Right lobe of liver (tissue), 6 donors: ENCODE measurements around the gene METTL8. TPM values are rescaled to one million over a fixed set of nuclear protein-coding genes. Genes with fewer than 3 reads are reported as not detected.
A peak's percentile ranks its signal among the peaks of the same experiment; 100 is the strongest.

ENCODE experiments used
- ATAC-seq, 4 donors: fragments of 200-7000 bp; cut with Tn5 transposase; one replicate each; pipeline ENCODE4 v1.9.1; 2020; ENCODE audit warnings: mild to moderate bottlenecking in 4 of 4, moderate library complexity in 4 of 4
- DNase-seq, 3 donors: peaks; one replicate each; pipeline ENCODE4 v3.0.0-alpha.2; 2020
- H3K27ac ChIP-seq, 3 donors: fragments of 200-600 bp; one replicate each; pipeline ENCODE4 v1.8.0; 2022
- H3K27me3 ChIP-seq, 2 donors: fragments of 200-600 bp; one replicate each; pipeline ENCODE4 v1.8.0; 2022
- H3K36me3 ChIP-seq, 4 donors: fragments of 200-600 bp; sonication (generic) in 1 of 4; one replicate each; pipeline versions ENCODE4 v1.5.1 to v1.8.0; 2017 to 2022; ENCODE audit warnings: control low read depth in 1 of 4
- H3K4me1 ChIP-seq, 4 donors: fragments of 200-600 bp; sonication (generic) in 1 of 4; one replicate each; pipeline versions ENCODE4 v1.5.1 to v1.8.0; 2017 to 2022; ENCODE audit warnings: control low read depth in 1 of 4
- H3K4me3 ChIP-seq, 3 donors: fragments of 200-600 bp; one replicate each; pipeline ENCODE4 v1.8.0; 2022
- H3K9me3 ChIP-seq, 4 donors: fragments of 200-600 bp; sonication (generic) in 1 of 4; one replicate each; pipeline versions ENCODE4 v1.5.1 to v1.8.0; 2017 to 2022; ENCODE audit warnings: control low read depth in 1 of 4
- POLR2A ChIP-seq: fragments of 450-650 bp; IDR thresholded peaks from one replicate; pipeline ENCODE4 v1.6.1; 2017; ENCODE audit warnings: antibody characterized with exemption, mild to moderate bottlenecking
- WGBS: methylation state at CpG from one replicate; pipeline ENCODE4 v1.1.6; 2018; ENCODE audit warnings: low coverage, low lambda C conversion rate; ENCODE audit not compliant: insufficient coverage; ENCODE audit errors: missing lambda C conversion rate; 5-methylcytosine and 5-hydroxymethylcytosine counted together
- intact Hi-C, 2 donors: fragments of 100-400 bp; cut with DNase I; formaldehyde crosslinking; loops; one replicate each; pipeline versions ENCODE4 v1.11.2 to v1.14.1; 2022
- total RNA-seq, 6 experiments: library from RNA; depleted of rRNA in 2 of 6; stranded (reverse); fragments of >200 nt in 2 of 6; fragmentation: NEBNext Ultra II Directional in 3 of 6; extraction: Animal tissue kit (Norgen Biotek cat#: 25700) in 3 of 6; gene quantifications; one replicate each; pipeline versions ENCODE4 v1.1.0 to v1.2.4, GENCODE V29; 2016 to 2023
- TF ChIP-seq, protein P1 (sequence below), 4 donors: fragments of 200-600 bp in 3 of 4; fragments of 450-650 bp in 1 of 4; IDR thresholded peaks; one replicate each; pipeline versions ENCODE4 v1.5.1 to v1.8.0; 2016 to 2022; ENCODE audit warnings: antibody characterized with exemption in 4 of 4, mild to moderate bottlenecking in 2 of 4
- donor health status: DM: no; HTN: yes; CAD: no.
- donor health status: DM: no; HTN: no; CAD: no.
- donor health status: DM: no; HTN: no; CAD: no.
- donor health status: DM: no; HTN: yes; CAD: no.
- donor health status: DM: no; HTN: yes; CAD: no.

The METTL8 gene
- total RNA-seq, 6 experiments from 2014 or later = 6.5 to 13.8 (median 9.5) TPM

DNA sequence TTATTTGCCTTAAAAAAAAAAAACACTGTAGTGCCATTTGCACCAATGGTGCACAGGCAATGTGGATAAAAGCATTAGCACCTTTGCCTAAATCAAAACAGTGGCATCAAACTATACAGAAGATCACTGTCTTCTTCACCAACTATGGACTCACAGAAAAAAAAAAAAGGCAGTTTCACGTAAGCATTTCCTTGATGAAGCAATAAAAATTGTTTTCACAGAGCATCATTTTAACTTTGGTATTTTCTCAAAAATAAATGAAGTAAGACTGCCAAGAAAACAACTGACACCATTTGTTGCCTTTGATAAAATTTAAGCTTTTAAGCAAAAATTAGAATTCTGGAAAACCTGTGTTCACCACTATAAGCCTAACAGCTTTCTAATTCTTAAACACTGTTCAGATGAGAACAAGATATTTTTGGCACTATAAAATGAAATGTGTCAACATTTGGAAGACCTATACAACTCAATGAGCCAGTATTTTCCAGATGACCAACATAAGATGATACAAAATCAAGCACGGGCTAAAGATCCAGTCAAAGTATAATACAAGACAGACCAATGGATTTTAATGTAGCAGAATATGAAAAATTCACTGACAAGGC lies 21.1 kb downstream of the METTL8 start:
- Histone ChIP-seq H3K36me3 (no peaks in the 10 kb centered on the region), H3K27ac (no peak overlapping the region), H3K27me3 (no peaks in the 10 kb centered on the region), H3K4me1 (peaks cover 0 to 4% (median 0%) of the 10 kb centered on the region in 4 donors), H3K9me3 (no peaks in the 10 kb centered on the region), H3K4me3 (no peak overlapping the region)
- WGBS = 82% methylated on average over 2 of the region's 2 CpGs
- no peak for ATAC-seq
- no peak for DNase-seq
- intact Hi-C loops = loop anchor here in 1 of 2 donors (10.0 kb wide), 2 partner anchors 248 to 438 kb away; partner anchors contain the start of gene TLK1
- TF ChIP-seq, protein P1, sequence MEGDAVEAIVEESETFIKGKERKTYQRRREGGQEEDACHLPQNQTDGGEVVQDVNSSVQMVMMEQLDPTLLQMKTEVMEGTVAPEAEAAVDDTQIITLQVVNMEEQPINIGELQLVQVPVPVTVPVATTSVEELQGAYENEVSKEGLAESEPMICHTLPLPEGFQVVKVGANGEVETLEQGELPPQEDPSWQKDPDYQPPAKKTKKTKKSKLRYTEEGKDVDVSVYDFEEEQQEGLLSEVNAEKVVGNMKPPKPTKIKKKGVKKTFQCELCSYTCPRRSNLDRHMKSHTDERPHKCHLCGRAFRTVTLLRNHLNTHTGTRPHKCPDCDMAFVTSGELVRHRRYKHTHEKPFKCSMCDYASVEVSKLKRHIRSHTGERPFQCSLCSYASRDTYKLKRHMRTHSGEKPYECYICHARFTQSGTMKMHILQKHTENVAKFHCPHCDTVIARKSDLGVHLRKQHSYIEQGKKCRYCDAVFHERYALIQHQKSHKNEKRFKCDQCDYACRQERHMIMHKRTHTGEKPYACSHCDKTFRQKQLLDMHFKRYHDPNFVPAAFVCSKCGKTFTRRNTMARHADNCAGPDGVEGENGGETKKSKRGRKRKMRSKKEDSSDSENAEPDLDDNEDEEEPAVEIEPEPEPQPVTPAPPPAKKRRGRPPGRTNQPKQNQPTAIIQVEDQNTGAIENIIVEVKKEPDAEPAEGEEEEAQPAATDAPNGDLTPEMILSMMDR (IDR thresholded peaks at IDR 0.05) = no peak
- no peak for TF ChIP-seq POLR2A

DNA sequence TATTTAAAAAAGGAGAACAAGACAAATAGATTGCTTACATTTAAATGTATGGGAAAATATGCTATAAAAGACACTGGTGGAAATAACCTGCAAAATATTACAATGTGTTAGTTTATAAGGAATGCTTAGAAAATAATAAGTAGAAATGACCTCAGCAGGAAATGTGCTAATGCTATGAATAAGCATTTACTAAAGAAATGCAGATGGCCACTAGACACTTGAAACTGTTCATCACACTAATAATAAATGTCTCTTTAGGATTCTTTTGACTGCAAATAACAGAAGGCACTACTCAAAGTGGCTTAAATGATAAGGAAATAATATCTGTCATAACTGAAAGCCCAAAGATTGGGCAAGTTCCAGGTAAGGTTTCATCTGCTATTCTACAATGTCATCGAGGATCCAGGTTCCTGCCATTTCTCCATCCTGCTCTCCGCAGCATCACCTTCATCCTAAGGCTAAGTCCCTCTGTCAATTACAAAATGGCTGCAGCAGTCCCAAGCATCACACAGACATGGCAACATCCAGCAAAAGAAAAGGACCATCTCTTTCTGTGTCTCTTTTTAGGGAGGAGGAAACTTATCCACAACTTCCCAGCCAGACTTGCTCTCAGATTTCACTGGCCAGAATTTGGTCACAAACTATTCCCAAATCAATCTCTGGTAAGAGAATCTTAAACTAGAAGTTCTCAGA lies 21.9 kb downstream of the METTL8 start:
- no peaks in the 10 kb centered on the region for H3K27me3 ChIP-seq
- no peaks in the 10 kb centered on the region for H3K36me3 ChIP-seq
- TF ChIP-seq POLR2A = no peak
- TF ChIP-seq, protein P1 (IDR thresholded peaks at IDR 0.05) = no peak
- no peak overlapping the region for H3K4me3 ChIP-seq
- 92% methylated on average over 2 of the region's 2 CpGs for WGBS
- no peak overlapping the region for H3K27ac ChIP-seq
- no peaks in the 10 kb centered on the region for H3K9me3 ChIP-seq
- DNase-seq (no peak), ATAC-seq (no peak)
- H3K4me1 ChIP-seq = peaks cover 0 to 4% (median 0%) of the 10 kb centered on the region in 4 donors
- intact Hi-C loops = loop anchor here in 1 of 2 donors (10.0 kb wide), 2 partner anchors 247 to 437 kb away; partner anchors contain the start of gene TLK1

DNA sequence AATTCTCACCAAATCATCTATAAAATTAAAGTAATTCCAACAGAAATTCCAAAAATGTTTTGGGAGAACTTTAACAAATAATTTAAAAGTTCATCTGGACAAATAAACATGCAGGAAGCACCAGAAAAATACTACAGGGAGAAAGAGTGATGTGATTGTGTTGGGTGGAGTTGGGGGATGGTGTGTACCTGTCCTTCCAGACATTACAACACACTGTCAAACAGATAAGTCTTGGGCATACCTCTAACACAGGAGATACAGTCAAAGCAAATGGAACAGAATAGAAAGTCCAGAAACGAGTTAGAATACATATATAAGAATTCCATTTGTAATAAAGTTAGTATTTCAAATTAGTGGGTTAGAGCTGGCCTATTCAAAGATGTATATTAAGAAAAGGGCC lies 22.6 kb downstream of the METTL8 start:
- Histone ChIP-seq H3K27me3 (no peaks in the 10 kb centered on the region), H3K9me3 (no peaks in the 10 kb centered on the region), H3K4me1 (peaks cover 0 to 4% (median 0%) of the 10 kb centered on the region in 4 donors), H3K4me3 (no peak overlapping the region), H3K36me3 (no peaks in the 10 kb centered on the region), H3K27ac (no peak overlapping the region)
- 8% methylated on average over 1 of the region's 1 CpG for WGBS
- DNase-seq = no peak
- intact Hi-C loops = loop anchor here in 1 of 2 donors (10.0 kb wide), 2 partner anchors 246 to 436 kb away; partner anchors contain the start of gene TLK1
- peak in 2 of 4 donors; percentile 48 to 55 for ATAC-seq
- no peak for TF ChIP-seq POLR2A
- TF ChIP-seq, protein P1 (IDR thresholded peaks at IDR 0.05) = no peak

DNA sequence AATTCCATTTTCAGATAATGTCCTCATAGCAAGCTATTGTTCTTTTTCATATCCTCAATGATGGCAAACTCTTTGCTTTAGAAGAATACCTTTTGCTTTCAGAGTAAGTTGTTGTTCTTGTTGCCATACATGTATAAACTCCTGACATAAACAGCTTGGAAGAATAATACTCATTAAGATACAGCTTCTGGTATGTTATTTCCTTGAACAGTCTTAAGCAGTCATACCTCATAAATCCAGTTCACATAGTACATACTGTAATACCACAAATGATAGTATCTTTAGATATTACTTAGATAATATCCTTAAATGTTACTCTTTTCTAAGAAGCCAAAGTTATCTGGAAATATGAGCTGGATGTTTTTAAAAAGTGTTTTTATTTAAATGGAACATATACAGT lies 23.2 kb downstream of the METTL8 start:
- Histone ChIP-seq H3K36me3 (no peaks in the 10 kb centered on the region), H3K27me3 (no peaks in the 10 kb centered on the region), H3K4me1 (peaks cover 0 to under 1% (median 0%) of the 10 kb centered on the region in 4 donors), H3K4me3 (no peak overlapping the region), H3K27ac (no peak overlapping the region), H3K9me3 (no peaks in the 10 kb centered on the region)
- intact Hi-C loops = loop anchor here in 1 of 2 donors (10.0 kb wide), 2 partner anchors 246 to 436 kb away; partner anchors contain the start of gene TLK1
- ATAC-seq (no peak), DNase-seq (no peak)
- no peak for TF ChIP-seq POLR2A
- TF ChIP-seq, protein P1 (IDR thresholded peaks at IDR 0.05) = no peak
